ENCODE results near the gene TLE4.

TLE4 gene

DNA sequence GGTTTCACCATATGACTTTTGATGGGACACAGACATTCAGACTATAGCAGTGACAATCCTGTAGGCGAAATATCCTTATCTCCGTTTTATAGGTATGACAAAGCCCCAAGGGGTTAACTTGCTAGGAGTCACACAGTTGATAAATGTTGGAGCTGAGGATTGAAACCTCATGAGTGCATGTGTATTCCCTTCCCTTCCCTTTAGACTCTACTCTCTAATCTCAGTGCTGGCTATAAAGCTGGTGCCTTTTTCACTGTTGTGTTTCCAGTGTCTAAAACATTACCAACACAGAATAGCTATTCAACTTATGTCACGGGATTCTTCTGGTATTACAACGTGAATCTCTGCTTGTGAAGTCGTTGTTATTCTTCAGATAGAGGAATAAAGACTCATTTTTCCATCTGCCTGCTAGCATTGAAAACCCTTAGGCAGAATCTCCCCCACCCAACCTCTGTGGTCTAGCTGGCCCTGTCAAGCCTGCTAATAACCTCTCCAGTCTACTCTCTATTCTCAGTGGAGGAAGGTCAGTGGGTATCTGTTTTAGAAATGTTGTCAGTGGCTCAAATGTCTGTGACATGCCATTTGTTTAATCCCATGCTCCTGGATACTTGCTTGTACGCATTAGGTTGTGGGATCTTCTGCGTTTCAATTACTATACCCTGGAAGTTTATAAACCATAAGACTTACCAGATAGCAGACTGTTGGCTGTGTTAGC lies 121.2 kb downstream of the TLE4 start:
- DNase-seq (ENCODE audit: low read depth) = no peak

DNA sequence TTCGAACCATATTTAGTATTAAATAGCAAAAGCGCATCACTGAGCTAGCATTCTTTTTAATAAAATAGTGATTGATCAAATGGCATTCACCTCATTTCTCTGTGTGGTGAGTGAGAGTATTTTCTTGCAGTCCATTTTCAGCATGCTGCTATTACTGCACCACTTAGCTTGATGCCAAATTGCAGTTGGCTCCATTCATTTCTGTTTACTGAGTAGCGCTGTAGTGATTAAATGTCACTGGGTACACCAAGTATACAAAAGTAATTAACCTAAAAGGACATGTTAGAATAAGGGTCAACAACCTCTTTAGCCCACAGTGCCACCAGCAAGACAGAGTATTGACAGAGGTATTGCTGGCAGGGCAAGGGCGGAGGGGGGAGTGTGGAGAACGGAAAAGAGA lies 122.0 kb downstream of the TLE4 start:
- no peak for DNase-seq (ENCODE audit: low read depth)

GRCh38 chr9:79694208-79694607 lies 122.4 kb downstream of the TLE4 start:
- no peak for DNase-seq (ENCODE audit: low read depth)

- DNase-seq (ENCODE audit: low read depth) = no peak
These were observed 123.1 kb downstream of the TLE4 start for GRCh38 chr9:79694676-79695400.

DNA sequence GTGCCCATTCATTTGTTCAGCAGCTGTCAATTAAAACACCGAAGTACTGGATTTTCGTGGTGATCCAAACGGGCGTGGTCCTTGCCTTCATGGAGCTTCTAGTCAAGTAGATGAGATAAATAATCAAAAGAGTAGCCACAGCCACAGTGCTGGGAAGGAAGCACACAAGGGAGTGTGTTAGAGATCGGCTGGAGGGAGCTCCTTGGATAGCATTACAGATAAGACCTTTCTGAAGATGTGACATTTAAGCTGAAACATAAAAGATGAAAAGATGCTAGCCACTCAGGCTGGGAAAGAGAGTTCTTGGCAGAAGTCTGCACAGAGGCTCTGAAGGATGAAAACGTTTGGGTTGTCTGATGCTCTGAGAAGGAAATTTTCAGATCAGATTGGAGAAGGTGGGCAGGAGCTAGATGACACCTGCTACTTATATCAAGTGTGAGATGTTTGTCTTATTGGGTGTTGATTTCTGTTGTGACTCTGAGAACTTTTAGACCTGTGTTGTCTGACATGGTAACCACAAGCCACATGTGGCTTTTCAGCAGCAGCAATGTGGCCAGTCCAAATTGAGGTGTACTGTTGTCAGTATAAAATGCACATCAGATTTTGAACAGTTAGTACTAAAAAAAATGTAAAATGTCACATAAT lies 123.9 kb downstream of the TLE4 start:
- DNase-seq (ENCODE audit: low read depth) = peak; percentile 23

- no peak for DNase-seq (ENCODE audit: low read depth)
These were observed 127.2 kb downstream of the TLE4 start for GRCh38 chr9:79698967-79699366.

DNA sequence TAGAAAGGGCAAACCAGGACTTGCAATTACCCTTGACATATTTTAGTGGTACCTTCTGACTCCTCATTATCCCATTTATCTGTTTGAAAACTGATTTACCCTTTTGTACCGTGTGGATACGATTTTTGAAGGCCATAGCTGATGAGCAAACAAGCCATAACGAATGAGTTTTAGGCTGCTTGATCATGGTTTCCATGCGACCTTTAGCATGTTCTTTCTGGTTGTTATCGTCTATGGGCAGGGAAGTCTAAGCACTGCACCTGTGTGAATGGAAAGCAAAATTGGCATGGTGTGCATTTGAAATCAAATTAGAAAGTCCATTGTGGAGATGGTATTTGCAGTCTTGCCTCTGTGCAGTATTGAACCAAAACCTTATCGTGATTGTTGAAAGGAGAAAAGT lies 127.7 kb downstream of the TLE4 start:
- DNase-seq (ENCODE audit: low read depth) = no peak

DNA sequence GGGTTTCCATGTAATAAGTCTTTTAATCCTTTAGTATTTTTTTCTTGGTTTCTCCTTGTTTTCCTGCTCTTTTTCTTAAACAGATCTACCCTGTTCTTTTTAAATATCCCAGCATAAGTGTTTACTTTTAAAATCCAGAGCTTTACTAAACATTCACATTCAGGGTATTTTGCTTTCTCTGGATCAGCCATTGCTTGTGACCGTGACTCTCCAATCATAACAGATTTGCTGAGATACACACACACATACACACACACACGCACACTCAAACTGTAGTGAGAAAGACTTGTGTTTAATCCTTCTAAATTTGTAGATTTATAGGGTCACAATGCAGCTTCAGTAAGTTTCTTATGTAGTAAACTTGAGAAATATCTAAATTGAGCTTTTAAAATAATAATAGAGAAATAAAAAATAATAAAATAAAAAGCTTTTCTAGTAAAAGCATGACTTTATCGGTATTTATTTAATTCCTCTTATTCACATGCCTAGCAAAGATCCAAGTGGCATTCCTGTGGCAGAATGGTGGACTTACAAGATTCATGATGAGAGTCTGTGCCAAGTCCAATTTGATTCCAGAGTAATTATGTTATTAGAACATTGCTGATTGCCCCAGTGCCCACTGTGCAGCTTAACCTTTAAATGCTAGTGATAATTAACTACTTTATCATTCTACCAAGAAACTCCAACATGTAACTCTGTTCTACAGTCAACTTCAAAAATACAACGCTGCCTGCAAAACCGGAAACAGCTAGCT lies 129.0 kb downstream of the TLE4 start:
- DNase-seq (ENCODE audit: low read depth) = no peak

DNA sequence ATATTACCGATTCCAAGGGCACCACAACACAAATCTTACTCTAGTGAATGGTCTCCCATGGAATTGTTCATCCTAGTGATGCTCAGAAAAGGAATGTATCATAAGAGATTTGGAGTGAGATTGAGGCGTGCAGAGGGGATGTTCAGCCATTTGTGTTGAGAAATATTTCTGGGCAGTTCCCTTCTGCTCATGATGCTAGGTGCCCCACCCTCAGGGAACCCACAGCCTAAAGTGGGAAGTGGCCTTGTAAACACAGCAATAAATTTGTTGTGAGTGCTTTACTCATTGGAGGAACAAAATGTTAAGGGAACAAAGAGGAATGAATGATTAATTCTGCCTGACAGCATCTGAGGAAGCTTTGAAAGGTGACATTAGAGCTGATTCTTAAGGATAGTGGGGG lies 129.9 kb downstream of the TLE4 start:
- DNase-seq (ENCODE audit: low read depth) = no peak

- DNase-seq (ENCODE audit: low read depth) = no peak
These were observed 133.9 kb downstream of the TLE4 start for GRCh38 chr9:79705704-79706103.

DNA sequence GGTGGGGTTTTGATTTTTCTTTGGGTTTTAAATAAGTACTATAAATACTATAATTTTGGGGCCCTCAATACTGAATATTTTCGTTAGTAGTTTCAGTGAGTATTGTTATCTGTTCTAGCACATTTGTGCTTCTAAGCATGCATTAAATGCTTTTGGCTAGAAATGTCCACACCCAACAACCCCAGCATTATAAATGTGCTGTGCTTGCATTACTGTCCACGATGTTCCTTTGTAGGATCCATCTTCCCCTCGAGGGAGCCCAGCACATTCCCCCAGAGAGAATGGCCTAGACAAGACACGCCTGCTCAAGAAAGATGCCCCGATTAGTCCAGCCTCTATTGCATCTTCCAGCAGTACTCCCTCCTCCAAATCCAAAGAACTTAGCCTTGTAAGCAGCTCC lies 134.7 kb downstream of the TLE4 start:
- no peak for DNase-seq (ENCODE audit: low read depth)

GRCh38 chr9:79707589-79707988 lies 135.8 kb downstream of the TLE4 start:
- no peak for DNase-seq (ENCODE audit: low read depth)

DNA sequence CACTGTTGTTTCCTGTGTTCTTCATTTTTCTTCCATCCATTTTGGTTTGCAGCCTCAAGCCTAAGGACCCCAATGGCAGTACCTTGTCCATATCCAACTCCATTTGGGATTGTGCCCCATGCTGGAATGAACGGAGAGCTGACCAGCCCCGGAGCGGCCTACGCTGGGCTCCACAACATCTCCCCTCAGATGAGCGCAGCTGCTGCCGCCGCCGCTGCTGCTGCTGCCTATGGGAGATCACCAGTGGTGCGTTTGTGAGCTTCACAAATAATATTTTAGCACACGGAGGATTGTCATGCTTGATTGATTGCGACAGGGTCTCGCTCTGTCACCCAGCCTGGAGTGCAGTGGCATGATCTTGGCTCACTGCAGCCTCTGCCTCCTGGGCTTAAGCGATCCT lies 136.8 kb downstream of the TLE4 start:
- no peak for DNase-seq (ENCODE audit: low read depth)

- DNase-seq (ENCODE audit: low read depth) = no peak
These were observed 138.2 kb downstream of the TLE4 start for GRCh38 chr9:79709743-79710674.

GRCh38 chr9:79711874-79712273 lies 140.1 kb downstream of the TLE4 start:
- DNase-seq (ENCODE audit: low read depth) = no peak

GRCh38 chr9:79719021-79719420 lies 147.3 kb downstream of the TLE4 start:
- no peak for DNase-seq (ENCODE audit: low read depth)

DNA sequence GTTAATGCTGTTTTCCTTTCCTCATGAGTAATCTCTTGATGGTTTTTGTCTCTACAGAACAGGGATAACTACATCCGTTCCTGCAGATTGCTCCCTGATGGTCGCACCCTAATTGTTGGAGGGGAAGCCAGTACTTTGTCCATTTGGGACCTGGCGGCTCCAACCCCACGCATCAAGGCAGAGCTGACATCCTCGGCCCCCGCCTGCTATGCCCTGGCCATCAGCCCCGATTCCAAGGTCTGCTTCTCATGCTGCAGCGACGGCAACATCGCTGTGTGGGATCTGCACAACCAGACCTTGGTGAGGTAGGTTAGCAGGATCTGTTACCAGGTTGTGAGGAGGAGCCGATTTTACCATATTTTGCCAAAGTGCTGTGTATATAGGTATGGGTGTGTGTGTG lies 148.2 kb downstream of the TLE4 start:
- no peak for DNase-seq (ENCODE audit: low read depth)

- DNase-seq (ENCODE audit: low read depth) = no peak
These were observed 159.6 kb downstream of the TLE4 start for GRCh38 chr9:79731171-79731890.

GRCh38 chr9:79735023-79735779 lies 163.4 kb downstream of the TLE4 start:
- no peak for DNase-seq (ENCODE audit: low read depth)

- DNase-seq (ENCODE audit: low read depth) = no peak
These were observed 164.3 kb downstream of the TLE4 start for GRCh38 chr9:79736051-79736450.
